Measurements from ENCODE around the gene ZNF331. TPM values are rescaled to one million over a fixed set of nuclear protein-coding genes. Genes with fewer than 3 reads are reported as not detected.

The ZNF331 gene
- total and polyA plus RNA-seq, 2 donors: 7.6 to 26.9 TPM

Other genes with a start within 250 kb of the ZNF331 start
- 10.5 TPM for gene ZNF845, start 204.4 kb upstream of the ZNF331 start, total RNA-seq
- 5.7 TPM for gene ZNF845, start 204.4 kb upstream of the ZNF331 start, polyA plus RNA-seq
- 18.0 TPM for gene ZNF525, start 172.4 kb upstream of the ZNF331 start, total RNA-seq
- 12.8 TPM for gene ZNF525, start 172.4 kb upstream of the ZNF331 start, polyA plus RNA-seq
- gene ZNF765, start 143.0 kb upstream of the ZNF331 start, total RNA-seq: 12.2 TPM
- 6.2 TPM for gene ZNF765, start 143.0 kb upstream of the ZNF331 start, polyA plus RNA-seq
- gene ZNF761, start 106.2 kb upstream of the ZNF331 start, total RNA-seq: 9.7 TPM
- gene ZNF761, start 106.2 kb upstream of the ZNF331 start, polyA plus RNA-seq: 14.9 TPM
- gene ZNF813, start 70.4 kb upstream of the ZNF331 start, total RNA-seq: 4.6 TPM
- gene ZNF813, start 70.4 kb upstream of the ZNF331 start, polyA plus RNA-seq: 2.5 TPM
- not detected for gene DPRX, start 93.9 kb downstream of the ZNF331 start, total RNA-seq
- gene DPRX, start 93.9 kb downstream of the ZNF331 start, polyA plus RNA-seq: 0.18 TPM

Measured in thymus (tissue), 2 donors.